Measurements from ENCODE around the gene CCDC61.

GRCh38 chr19:45967246-45967645, 28.0 kb upstream of the CCDC61 start:
- no peak for TF ChIP-seq POLR2AphosphoS5 (IDR thresholded peaks at IDR 0.05; ENCODE audit: insufficient read depth in 1 of 2, low read depth in 1 of 2)
- TF ChIP-seq CTCF (IDR thresholded peaks at IDR 0.05): no peak
